CD14-positive monocyte (primary cell): ENCODE measurements around the gene TSPAN7. TPM values are rescaled to one million over a fixed set of nuclear protein-coding genes. Genes with fewer than 3 reads are reported as not detected.

Experiments used
- DNase-seq, 3 donors: peaks; one replicate each; pipeline ENCODE4 v3.0.0-alpha.2; 2011 to 2022
- H2AFZ ChIP-seq: 2 replicates; pipeline ENCODE4 v1.6.0; 2012; ENCODE audit warnings: mild to moderate bottlenecking, low read depth, low read length, inconsistent platforms; ENCODE audit not compliant: insufficient read depth, poor library complexity, severe bottlenecking
- H3K27ac ChIP-seq, 2 donors: 1 replicate in 1 of 2; 2 replicates in 1 of 2; pipeline ENCODE4 v1.5.1; 2012 to 2013; ENCODE audit warnings: low read length in 2 of 2, control low read depth in 1 of 2, inconsistent platforms in 1 of 2, low read depth in 1 of 2, mild to moderate bottlenecking in 1 of 2
- H3K27me3 ChIP-seq, 2 donors: one replicate each; pipeline versions ENCODE4 v1.6.0 to v1.6.1; 2011 to 2013; ENCODE audit warnings: low read length in 2 of 2; ENCODE audit not compliant: control insufficient read depth in 2 of 2, insufficient read depth in 2 of 2
- H3K36me3 ChIP-seq, 2 donors: replicated peaks in 1 of 2; 1 replicate in 1 of 2; 2 replicates in 1 of 2; pipeline versions ENCODE4 v1.5.1 to v1.6.1; 2012 to 2013; ENCODE audit warnings: low read length in 2 of 2, control low read depth in 1 of 2, inconsistent platforms in 1 of 2, mild to moderate bottlenecking in 1 of 2; ENCODE audit not compliant: insufficient read depth in 2 of 2, control insufficient read depth in 1 of 2
- H3K4me1 ChIP-seq, 2 donors: 1 replicate in 1 of 2; 2 replicates in 1 of 2; pipeline versions ENCODE4 v1.5.1 to v1.6.1; 2012 to 2013; ENCODE audit warnings: low read length in 2 of 2, control low read depth in 1 of 2, inconsistent platforms in 1 of 2, mild to moderate bottlenecking in 1 of 2, moderate library complexity in 1 of 2; ENCODE audit not compliant: insufficient read depth in 2 of 2, control insufficient read depth in 1 of 2
- H3K4me2 ChIP-seq: replicated peaks from 2 replicates; pipeline ENCODE3; 2012; ENCODE audit warnings: low read length, moderate library complexity, mild to moderate bottlenecking; ENCODE audit not compliant: poor library complexity, severe bottlenecking; ENCODE audit errors: extremely low read depth
- H3K4me3 ChIP-seq, 3 experiments: fragments of 200-600 bp in 1 of 3; sonication (generic) in 1 of 3; replicated peaks in 1 of 3; 1 replicate in 2 of 3; 2 replicates in 1 of 3; pipeline ENCODE4 v1.5.1; 2011 to 2013; ENCODE audit warnings: low read length in 3 of 3, mild to moderate bottlenecking in 3 of 3, control low read depth in 2 of 3, low read depth in 2 of 3, inconsistent platforms in 1 of 3, moderate library complexity in 1 of 3
- H3K79me2 ChIP-seq: 2 replicates; pipeline ENCODE4 v1.6.0; 2012; ENCODE audit warnings: mild to moderate bottlenecking, control low read depth, inconsistent platforms, low read length, moderate library complexity; ENCODE audit not compliant: insufficient read depth
- H3K9ac ChIP-seq: 2 replicates; pipeline ENCODE4 v1.6.0; 2017; ENCODE audit warnings: low read length, mild to moderate bottlenecking; ENCODE audit not compliant: insufficient read depth, poor library complexity, severe bottlenecking
- H3K9me3 ChIP-seq, 2 donors: replicated peaks in 1 of 2; 1 replicate in 1 of 2; 2 replicates in 1 of 2; pipeline versions ENCODE4 v1.5.1 to v1.6.1; 2012 to 2013; ENCODE audit warnings: low read length in 2 of 2, control low read depth in 1 of 2; ENCODE audit not compliant: control insufficient read depth in 1 of 2, insufficient read depth in 1 of 2
- H4K20me1 ChIP-seq: 2 replicates; pipeline ENCODE4 v1.6.0; 2012; ENCODE audit warnings: mild to moderate bottlenecking, low read length, control low read depth, moderate library complexity; ENCODE audit not compliant: insufficient read depth
- H3K27ac Mint-ChIP-seq, 7 donors: one replicate each; pipeline ENCODE4 v1.8.0; 2020; ENCODE audit warnings: mild to moderate bottlenecking in 7 of 7, mixed read lengths in 7 of 7, moderate library complexity in 6 of 7, inconsistent platforms in 2 of 7
- H3K27me3 Mint-ChIP-seq, 3 donors: one replicate each; pipeline ENCODE4 v1.8.0; 2021 to 2022; ENCODE audit warnings: low read depth in 3 of 3, mild to moderate bottlenecking in 3 of 3, mixed read lengths in 3 of 3, moderate library complexity in 3 of 3, inconsistent platforms in 1 of 3
- H3K36me3 Mint-ChIP-seq, 2 donors: one replicate each; pipeline ENCODE4 v1.8.0; 2020; ENCODE audit warnings: mixed read lengths in 2 of 2, inconsistent platforms in 1 of 2, mild to moderate bottlenecking in 1 of 2
- H3K4me1 Mint-ChIP-seq: one replicate; pipeline ENCODE4 v1.8.0; 2020; ENCODE audit warnings: mild to moderate bottlenecking, mixed read lengths
- H3K4me3 Mint-ChIP-seq, 2 donors: one replicate each; pipeline ENCODE4 v1.8.0; 2020; ENCODE audit warnings: mild to moderate bottlenecking in 2 of 2, mixed read lengths in 2 of 2, moderate library complexity in 1 of 2
- H3K9me3 Mint-ChIP-seq, 7 donors: one replicate each; pipeline ENCODE4 v1.8.0; 2020 to 2022; ENCODE audit warnings: mixed read lengths in 7 of 7, mild to moderate bottlenecking in 6 of 7, moderate library complexity in 6 of 7, inconsistent platforms in 2 of 7
- CTCF ChIP-seq: fragments of 200-600 bp; IDR thresholded peaks from one replicate; pipeline ENCODE4 v1.8.0; 2022; ENCODE audit warnings: antibody characterized with exemption, mild to moderate bottlenecking
- WGBS: methylation state at CpG from one replicate; pipeline ENCODE4 v1.1.5; 2013; ENCODE audit warnings: missing lambda C conversion rate; ENCODE audit not compliant: insufficient coverage; 5-methylcytosine and 5-hydroxymethylcytosine counted together
- intact Hi-C, 2 donors: fragments of 100-400 bp; cut with micrococcal nuclease; formaldehyde crosslinking; loops; one replicate each; pipeline versions ENCODE4 v1.15.0 to v1.15.1; 2023
- polyA plus RNA-seq, 3 donors: library from polyadenylated mRNA; depleted of rRNA in 1 of 3; unstranded in 2 of 3; stranded (reverse) in 1 of 3; fragments of 300-500 nt in 2 of 3; fragments of >200 nt in 1 of 3; fragmentation: Illumina TruSeq in 2 of 3; gene quantifications; 1 replicate in 2 of 3; 2 replicates in 1 of 3; pipeline ENCODE4 v1.2.3, GENCODE V29; 2012 to 2021

Gene TSPAN7
- polyA plus RNA-seq, 3 donors = not detected

GRCh38 chrX:38595801-38596200 lies 34.5 kb downstream of the TSPAN7 start:
- Histone ChIP-seq H4K20me1 (no peaks in the 10 kb centered on the region), H3K36me3 (no peaks in the 10 kb centered on the region), H3K79me2 (no peaks in the 10 kb centered on the region), H2AFZ (no peak overlapping the region), H3K4me3 (no peak overlapping the region), H3K9me3 (no peaks in the 10 kb centered on the region), H3K27me3 (no peaks in the 10 kb centered on the region), H3K4me2 (no peak overlapping the region), H3K4me1 (no peaks in the 10 kb centered on the region), H3K9ac (no peak overlapping the region), H3K27ac (no peak overlapping the region)
- no peak overlapping the region for H3K27ac Mint-ChIP-seq
- TF ChIP-seq CTCF = no peak
- no peaks in the 10 kb centered on the region for H3K4me1 Mint-ChIP-seq
- no CpG with 5 or more reads among the region's 1 CpG for WGBS
- peaks cover 0 to 6% (median 0%) of the 10 kb centered on the region in 7 donors for H3K9me3 Mint-ChIP-seq
- peaks cover 0 to 2% (median 1%) of the 10 kb centered on the region in 3 donors for H3K27me3 Mint-ChIP-seq
- H3K36me3 Mint-ChIP-seq = no peaks in the 10 kb centered on the region
- DNase-seq = no peak
- intact Hi-C loops = no loop called here
- H3K4me3 Mint-ChIP-seq = no peak overlapping the region

GRCh38 chrX:38596939-38597338 lies 35.6 kb downstream of the TSPAN7 start:
- Histone ChIP-seq H4K20me1 (no peaks in the 10 kb centered on the region), H3K4me1 (no peaks in the 10 kb centered on the region), H3K9ac (no peak overlapping the region), H3K27me3 (no peaks in the 10 kb centered on the region), H3K27ac (no peak overlapping the region), H2AFZ (no peak overlapping the region), H3K4me3 (no peak overlapping the region), H3K79me2 (no peaks in the 10 kb centered on the region), H3K4me2 (no peak overlapping the region), H3K36me3 (no peaks in the 10 kb centered on the region), H3K9me3 (no peaks in the 10 kb centered on the region)
- DNase-seq = no peak
- no CpG with 5 or more reads among the region's 2 CpGs for WGBS
- Mint-ChIP-seq H3K9me3 (peaks cover 0 to 5% (median 0%) of the 10 kb centered on the region in 7 donors), H3K27ac (no peak overlapping the region), H3K27me3 (peaks cover 0 to 2% (median 1%) of the 10 kb centered on the region in 3 donors), H3K36me3 (no peaks in the 10 kb centered on the region), H3K4me1 (no peaks in the 10 kb centered on the region), H3K4me3 (no peak overlapping the region)
- TF ChIP-seq CTCF = no peak
- intact Hi-C loops = no loop called here
